Esophagus muscularis mucosa (tissue), 4 donors: ENCODE measurements around the gene C16orf96.

Experiments
- EP300 ChIP-seq: sonication (generic); formaldehyde crosslinking; IDR thresholded peaks from one replicate; pipeline ENCODE4 v1.6.1; 2017; ENCODE audit warnings: antibody characterized with exemption
- POLR2AphosphoS5 ChIP-seq, 2 donors: sonication (generic); formaldehyde crosslinking; IDR thresholded peaks; one replicate each; pipeline ENCODE4 v1.6.1; 2017; ENCODE audit warnings: antibody characterized with exemption in 2 of 2
- TF ChIP-seq, protein P1 (sequence below), 3 experiments: fragments of 200-600 bp in 2 of 3; fragments of 450-650 bp in 1 of 3; sonication (generic) in 2 of 3; IDR thresholded peaks; one replicate each; pipeline ENCODE4 v1.5.1; 2017 to 2019; ENCODE audit warnings: antibody characterized with exemption in 3 of 3, mild to moderate bottlenecking in 2 of 3, moderate library complexity in 1 of 3

DNA sequence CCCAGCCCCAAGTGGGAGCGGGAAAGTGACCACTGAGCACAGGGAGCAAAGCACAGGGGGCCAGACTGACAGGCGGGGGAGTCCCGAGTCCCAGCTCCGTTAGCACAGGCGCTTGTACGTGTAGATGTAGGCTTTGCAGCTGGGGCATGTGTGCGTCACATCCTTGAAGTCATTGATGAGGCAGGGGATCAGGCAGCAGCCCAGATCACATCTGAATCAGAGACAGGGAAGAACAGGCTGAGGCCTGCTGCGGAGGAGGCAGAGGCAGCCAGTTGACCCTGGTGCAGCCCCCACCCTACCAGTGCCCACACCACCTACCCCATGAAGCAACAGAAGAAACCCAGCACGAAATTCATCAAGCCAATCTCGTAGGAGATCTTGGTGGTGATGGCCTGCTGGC, 43.7 kb upstream of the C16orf96 start:
- TF ChIP-seq, protein P1, sequence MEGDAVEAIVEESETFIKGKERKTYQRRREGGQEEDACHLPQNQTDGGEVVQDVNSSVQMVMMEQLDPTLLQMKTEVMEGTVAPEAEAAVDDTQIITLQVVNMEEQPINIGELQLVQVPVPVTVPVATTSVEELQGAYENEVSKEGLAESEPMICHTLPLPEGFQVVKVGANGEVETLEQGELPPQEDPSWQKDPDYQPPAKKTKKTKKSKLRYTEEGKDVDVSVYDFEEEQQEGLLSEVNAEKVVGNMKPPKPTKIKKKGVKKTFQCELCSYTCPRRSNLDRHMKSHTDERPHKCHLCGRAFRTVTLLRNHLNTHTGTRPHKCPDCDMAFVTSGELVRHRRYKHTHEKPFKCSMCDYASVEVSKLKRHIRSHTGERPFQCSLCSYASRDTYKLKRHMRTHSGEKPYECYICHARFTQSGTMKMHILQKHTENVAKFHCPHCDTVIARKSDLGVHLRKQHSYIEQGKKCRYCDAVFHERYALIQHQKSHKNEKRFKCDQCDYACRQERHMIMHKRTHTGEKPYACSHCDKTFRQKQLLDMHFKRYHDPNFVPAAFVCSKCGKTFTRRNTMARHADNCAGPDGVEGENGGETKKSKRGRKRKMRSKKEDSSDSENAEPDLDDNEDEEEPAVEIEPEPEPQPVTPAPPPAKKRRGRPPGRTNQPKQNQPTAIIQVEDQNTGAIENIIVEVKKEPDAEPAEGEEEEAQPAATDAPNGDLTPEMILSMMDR (IDR thresholded peaks at IDR 0.05) = no peak
- no peak for TF ChIP-seq POLR2AphosphoS5 (IDR thresholded peaks at IDR 0.05)
- TF ChIP-seq EP300 = no peak
